Epithelial cell of prostate (primary cell): Measurements from ENCODE around the gene ADAMTS1.
A peak's percentile ranks its signal among the peaks of the same experiment; 100 is the strongest.

Experiments used
- DNase-seq: peaks from one replicate; pipeline ENCODE4 v3.0.0-alpha.2; 2011; ENCODE audit warnings: low read depth, low spot score
- H3K27ac ChIP-seq: fragments of 450-650 bp; 2 replicates; pipeline ENCODE4 v1.5.1; 2017; ENCODE audit warnings: mild to moderate bottlenecking

Gene ADAMTS1

DNA sequence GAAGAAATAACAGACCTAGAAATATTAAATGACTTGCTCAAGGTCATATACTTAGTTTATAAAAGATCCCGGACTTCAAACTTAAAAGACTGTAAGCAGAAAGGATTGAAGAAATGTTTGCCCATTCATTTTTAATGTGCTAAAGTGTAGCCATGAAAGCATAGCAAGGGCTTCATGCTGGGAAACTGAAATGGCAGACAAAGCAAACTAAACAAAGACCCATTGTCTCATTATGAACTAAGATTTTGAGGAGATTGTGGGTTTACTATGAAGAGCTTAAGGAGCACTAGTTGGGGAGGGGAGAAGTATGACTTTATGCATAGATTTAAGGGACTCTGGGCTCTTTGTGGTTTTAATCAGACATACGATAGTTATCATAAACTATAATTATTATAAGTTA lies 26.3 kb downstream of the ADAMTS1 start:
- no peak for DNase-seq
- H3K27ac ChIP-seq: no peak overlapping the region

DNA sequence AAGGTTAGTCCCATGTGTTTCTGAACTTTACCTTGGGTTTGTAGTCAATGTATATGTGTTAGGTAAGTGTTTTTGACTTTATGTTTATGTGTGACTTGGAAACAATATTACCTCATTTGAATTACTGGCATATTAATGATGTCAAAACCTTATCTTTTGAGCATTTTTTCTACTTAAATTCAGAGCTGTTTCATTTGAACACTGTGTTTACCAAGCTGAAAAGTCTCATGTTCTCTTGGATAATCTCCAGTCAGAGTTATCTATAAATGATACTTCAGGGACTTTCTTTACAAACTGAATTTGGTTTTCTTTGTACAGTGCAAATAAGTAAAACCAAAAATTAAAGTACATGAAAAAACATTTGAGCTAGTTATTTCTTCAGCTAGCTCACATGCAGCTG lies 30.0 kb downstream of the ADAMTS1 start:
- no peak for DNase-seq
- H3K27ac ChIP-seq: no peak overlapping the region

DNA sequence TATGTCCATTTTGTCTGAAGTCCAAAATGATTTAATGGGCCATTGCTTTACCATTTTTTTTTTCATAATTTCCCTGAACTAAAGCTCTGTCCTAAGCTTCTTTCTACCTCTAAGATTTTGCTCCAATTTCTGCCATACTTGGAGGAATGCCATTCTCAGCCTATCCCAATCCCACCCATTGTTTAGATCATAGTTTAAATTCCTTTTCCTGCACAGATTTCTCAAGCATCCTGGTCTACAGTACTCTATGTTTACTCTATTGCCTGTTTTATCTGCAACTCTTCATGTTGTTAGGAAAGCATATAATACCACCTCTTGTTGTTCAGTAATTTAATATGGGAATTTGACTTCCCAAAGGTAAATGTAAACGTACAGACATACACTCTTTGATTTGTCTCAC lies 30.8 kb downstream of the ADAMTS1 start:
- H3K27ac ChIP-seq: no peak overlapping the region
- no peak for DNase-seq

DNA sequence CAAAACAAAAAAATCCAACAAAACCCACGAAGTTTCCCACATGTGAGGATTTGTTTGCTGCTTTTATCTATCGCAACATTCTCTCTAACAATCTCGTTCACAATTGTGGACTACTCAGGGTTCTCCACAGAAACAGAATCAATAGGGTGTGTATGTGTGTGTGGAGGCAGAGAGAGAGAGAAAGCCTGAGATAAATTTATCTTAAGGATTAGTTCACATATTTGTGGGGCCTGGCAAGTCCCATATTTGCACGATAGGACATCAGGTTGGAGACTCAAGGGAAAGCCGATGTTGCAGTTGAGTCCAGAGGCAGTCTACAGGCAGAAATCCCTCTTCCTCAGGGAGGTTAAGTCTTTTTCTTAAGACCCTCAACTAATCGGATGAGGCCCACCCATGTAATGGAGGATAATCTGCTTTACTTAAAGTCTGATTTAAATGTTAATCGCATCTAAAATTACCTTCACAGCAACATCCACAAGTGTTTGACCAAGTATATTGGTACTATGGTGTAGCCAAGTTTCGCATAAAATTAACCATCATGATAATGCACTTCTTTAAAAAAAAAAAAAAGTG lies 31.7 kb downstream of the ADAMTS1 start:
- no peak overlapping the region for H3K27ac ChIP-seq
- DNase-seq: no peak

DNA sequence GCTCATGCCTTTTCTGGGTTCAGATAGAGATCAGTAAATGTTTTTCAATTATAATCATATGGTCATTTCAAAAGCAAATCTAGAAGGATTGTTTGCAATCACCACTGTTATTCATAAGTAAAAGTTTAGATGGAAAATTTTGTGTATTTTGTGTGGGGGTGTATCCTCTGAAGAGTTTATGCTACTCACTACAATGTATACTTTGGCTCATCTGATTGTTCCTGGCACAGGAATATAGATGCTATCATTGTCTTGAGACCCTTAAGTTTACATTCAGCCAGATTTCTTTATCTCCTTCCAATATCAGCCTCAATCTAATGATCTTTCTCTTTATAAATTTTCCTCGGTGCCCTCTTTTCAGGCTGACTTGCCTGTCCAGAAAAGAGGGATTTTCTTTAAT lies 33.0 kb downstream of the ADAMTS1 start:
- H3K27ac ChIP-seq: no peak overlapping the region
- no peak for DNase-seq

DNA sequence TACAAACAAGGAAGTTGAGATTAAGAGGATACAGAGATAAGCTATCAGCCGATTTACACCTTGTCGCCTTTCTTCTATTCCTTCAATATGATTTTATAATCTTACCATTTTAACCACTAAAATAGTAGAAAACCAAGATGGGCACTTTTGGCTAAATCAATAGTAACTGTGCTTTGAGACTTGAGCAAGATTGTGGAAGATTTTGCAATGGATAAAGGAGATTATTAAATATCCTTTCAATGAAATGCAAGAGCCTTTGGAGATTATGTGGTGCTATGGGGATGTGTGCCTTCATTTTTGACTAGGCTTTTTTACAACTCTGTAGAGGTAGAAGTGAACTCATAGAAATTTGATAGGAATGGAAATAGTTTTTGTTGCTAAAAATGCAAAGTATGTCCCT lies 33.7 kb downstream of the ADAMTS1 start:
- DNase-seq: no peak
- no peak overlapping the region for H3K27ac ChIP-seq

DNA sequence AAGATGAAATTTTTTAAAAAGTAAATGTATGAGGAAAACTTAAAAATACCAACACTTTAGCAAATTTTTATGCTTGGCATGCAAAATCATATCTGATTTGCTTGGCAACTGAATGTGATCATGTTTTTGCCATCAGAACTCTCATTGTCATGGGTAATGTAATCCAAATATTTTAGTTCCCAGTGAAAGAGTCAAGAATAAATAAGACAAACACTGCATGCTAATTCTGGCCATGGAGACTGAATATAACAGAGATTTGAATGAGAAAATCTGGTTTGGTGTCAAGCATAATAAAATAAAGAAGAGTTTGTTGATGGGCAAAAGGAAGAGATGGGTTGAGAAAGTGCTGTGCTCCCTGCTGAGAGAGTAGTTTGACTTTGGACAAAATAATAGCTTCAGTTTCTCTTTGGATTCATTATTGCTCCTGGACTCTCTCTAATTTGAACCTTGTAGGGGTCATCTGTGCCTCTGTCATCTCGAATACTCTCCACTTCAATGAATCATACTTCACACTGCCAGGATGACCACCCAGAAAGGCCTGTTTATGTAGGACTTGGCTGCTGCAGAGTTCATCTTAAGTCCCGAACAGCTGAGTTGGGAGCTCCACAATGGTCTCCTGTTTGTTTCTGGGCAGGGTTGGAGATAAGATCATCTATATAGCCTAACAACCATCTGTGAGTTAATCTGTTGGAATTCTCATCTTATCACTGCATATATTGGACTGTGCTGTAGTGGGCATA lies 34.4 kb downstream of the ADAMTS1 start:
- H3K27ac ChIP-seq: no peak overlapping the region
- DNase-seq: no peak

DNA sequence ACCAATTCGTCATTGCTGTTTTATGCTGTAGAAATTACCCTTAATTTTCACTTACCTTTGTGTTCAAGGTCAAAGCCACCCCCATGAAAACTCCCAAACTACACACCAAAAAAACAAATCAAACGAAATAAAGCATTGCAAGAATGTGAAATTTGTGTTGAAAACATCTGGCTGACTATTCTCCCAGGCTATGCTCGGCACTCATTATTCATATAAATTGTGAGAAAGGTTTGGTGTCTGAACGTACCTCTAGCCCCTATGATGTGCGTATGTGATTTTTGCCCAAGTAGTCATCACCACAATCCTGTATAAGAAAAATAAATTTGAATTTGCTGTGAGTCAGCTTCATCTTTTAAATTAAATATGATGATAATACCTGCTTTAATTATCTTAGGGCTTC lies 34.9 kb downstream of the ADAMTS1 start:
- no peak for DNase-seq
- H3K27ac ChIP-seq: peak overlapping the region; percentile 43

DNA sequence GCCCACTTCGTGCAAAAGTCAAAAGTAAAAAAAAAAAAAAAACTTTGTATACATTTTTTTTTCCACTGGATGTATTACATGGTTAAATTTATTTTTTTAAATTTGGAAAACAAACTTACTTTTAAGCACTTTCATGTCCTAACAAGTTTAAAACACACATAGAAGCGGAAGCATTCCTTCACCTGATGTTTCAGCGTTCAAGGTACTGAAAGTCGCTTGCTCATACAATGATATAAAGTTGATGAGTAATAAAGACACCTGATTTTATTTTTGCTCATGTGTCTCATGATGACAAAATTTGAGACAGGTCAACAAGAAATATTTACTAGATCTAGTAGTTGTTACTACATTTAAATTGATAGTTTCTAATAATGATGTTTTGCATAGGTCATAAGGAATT lies 35.5 kb downstream of the ADAMTS1 start:
- H3K27ac ChIP-seq: peak overlapping the region; percentile 43
- DNase-seq: peak; percentile 69

DNA sequence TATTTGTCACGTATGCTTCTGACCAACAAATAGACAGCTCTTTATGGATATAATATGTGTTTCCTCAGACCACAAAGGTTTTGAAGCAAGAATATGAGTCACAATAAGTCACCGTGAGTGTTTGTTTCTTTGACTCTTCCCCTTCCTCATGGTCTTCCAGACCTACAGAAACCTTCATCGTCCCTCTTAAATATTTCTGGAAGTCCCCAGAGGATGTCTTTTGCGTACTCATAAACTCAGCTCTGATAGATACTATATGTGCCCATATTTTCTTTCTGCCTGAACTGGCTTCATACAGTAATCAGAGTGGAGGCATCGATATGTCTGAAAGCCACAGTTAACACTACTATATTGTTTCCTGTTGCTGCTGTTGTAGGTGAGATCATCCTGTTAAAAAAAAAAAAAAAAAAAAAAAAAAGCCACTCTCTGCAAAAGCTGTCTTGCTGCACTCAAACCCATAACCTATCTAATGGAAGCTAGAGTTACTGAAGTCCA lies 38.4 kb downstream of the ADAMTS1 start:
- H3K27ac ChIP-seq: peak overlapping the region; percentile 55
- DNase-seq: peak; percentile 66

DNA sequence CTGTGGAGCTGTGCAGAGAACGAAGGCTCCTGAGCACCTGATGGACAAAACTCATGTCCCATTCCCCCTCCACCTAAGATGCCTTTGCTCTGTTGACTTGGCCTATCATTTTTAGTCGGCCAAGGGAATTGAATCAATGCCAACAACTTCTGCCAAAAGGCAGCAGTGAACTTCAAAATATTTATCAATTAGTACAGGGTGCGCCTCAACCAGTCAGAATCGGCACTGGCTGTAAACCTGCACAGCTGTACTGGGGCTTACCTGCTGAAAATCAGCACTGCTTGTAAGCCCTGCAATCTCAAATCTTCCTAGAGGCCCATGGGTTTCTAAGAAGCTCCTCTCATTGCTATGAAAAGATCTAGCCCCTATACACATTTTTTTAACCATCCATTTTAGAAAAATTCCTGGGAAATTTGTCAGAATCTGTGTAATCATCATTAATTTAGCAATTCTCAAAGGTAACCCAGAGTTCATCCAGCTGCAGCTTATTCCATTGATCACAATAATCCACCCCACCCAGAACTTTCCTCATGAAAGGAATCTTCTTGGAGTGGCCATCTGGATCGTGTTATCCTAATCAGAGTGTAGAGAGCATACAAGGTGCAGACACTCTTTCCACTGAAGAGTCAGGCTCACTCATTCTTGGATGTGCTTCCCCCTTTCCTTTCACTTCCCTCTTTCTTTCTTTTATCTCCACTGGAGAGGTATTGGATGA lies 40.2 kb downstream of the ADAMTS1 start:
- H3K27ac ChIP-seq: no peak overlapping the region
- no peak for DNase-seq

DNA sequence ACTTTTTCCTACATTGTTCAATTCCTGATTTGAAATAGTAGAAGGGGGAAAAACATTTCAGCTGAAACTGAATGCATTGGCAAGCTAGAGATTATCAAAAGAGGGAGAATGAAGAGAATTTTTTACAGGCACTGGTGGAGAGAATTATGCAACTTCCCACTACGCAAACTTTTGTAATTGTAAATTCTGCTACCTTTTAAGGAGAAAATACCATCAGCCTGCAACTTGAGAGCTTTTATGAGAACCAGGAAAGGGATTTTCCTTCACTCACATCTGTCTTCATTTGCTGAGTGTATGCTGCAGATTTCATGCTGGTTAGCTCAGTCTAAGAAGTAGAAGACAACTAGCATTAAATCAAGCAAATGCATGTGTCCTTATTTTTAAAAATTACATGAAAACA lies 43.7 kb downstream of the ADAMTS1 start:
- H3K27ac ChIP-seq: no peak overlapping the region
- DNase-seq: no peak

DNA sequence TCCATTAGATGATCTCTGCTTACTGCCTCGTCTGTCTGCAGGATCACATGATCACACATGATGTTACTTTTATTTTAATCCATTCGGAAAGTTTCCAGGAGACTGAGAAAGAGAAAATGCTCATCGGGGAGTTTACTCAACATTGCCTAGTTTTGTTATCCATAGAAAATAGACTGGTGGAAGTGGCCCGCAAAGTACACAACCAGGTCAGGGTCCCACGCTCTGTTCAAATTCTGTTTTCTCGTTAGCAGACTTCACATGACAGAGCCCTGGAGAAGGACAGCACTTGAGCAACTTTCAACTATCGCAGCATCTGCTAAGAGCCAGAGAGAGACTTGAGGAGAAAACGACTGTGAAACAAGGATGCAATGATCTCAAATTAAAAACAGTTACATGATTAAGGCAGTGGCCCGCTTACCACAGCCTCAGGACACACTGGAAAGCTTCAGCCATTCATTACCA lies 44.2 kb downstream of the ADAMTS1 start:
- H3K27ac ChIP-seq: no peak overlapping the region
- DNase-seq: no peak

DNA sequence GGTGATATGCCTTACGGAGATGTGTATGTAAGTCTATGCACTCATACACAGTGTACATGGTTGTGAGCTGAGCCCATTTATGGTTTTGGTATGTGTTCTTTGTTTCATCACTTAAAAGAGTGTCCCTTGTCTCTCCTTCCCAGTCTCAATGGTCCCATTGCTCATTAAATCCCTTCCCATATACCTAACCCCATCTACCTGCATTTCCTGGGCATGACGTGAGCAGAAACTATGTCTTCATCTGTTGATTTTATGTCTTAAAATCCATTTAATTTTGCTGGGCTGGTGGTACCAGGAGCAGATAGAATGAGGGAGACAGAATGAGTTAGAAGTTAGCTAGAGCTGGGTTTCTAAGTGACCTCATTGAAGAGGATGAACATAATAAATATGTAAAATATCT lies 44.8 kb downstream of the ADAMTS1 start:
- DNase-seq: no peak
- H3K27ac ChIP-seq: no peak overlapping the region

DNA sequence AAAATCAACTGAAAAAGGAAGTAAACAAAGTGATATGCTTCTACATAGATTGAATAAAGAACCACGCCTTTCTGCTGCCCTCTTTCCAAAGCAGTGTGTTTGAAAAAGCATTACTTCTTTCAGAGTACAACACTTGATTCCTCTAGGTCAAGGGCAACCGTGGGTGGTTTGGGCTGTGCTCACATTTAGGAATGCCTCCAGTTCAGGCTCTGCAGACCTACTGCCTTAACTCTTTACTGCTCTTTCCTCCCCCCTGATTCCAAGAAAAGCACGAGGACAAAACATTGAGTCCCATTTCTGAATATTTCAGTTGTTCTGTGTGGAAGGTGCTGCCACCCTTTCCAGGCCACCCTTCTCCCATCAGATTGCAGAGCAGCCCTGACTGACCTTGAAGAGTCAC lies 45.2 kb downstream of the ADAMTS1 start:
- no peak overlapping the region for H3K27ac ChIP-seq
- DNase-seq: no peak

DNA sequence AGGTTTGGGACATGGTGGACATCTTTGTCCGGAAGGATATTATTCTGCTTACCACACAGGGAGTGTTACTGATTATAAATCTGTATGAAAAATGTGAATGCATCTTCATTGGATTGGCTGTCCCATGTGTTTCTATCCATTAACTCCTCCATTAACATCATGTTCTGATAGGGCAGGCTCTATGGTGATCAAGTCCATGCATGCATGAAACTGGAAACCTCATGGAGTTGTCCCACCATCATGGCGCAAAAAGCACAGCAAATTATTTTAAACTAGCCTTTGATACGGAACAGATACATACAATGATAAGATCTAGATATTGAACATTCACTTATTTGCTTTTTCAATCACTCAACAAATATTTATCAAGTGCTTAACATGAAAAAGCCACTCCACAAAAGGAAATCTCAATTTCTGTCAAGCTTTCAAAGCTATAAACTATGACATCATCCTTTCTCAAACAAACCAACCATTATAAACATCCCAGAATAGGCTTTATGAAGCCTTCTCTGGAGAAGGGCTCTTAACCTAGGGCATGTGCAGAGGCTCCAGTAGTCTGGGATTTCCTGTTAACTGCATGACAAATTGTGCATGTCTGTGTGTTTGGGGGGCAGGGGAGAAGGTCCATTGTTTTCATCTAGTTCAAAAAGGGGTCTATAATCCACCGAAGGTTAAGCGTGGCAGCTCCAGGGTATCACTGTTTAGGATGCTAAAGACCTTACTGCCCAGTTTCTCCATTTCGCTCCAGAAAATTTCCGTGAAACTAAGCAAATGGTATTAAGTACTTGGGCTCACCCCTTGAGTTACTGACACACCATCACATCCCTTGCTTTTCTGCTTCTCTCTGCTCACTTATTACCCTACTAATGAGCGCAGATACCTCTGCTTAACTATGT lies 46.1 kb downstream of the ADAMTS1 start:
- DNase-seq: no peak
- H3K27ac ChIP-seq: no peak overlapping the region

DNA sequence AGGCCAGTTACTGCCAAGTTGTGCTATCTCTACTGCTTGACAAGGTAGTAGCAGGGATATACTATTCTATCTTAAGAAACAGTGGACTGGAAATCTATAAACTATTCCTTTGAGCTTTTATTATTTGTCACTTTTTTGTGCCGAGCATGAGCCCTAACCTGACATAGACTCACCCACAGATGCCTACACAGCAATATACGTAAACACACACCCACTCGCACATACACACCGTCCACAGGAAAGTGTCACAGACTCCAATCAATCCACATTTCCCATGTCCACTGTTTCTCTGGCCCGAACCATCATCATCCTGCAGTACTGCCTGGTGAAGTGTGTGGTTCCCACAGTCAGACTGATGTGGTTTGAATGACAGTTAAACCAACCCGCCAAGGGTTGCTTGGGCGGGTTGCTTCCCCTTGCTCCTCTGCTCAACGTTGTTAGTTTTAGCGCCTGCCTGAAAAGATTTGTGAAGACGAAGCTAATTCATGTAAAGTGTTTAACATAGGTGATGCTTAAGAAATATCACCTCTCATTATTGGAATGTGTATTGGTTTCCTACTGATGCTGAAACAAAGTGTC lies 47.2 kb downstream of the ADAMTS1 start:
- DNase-seq: no peak

DNA sequence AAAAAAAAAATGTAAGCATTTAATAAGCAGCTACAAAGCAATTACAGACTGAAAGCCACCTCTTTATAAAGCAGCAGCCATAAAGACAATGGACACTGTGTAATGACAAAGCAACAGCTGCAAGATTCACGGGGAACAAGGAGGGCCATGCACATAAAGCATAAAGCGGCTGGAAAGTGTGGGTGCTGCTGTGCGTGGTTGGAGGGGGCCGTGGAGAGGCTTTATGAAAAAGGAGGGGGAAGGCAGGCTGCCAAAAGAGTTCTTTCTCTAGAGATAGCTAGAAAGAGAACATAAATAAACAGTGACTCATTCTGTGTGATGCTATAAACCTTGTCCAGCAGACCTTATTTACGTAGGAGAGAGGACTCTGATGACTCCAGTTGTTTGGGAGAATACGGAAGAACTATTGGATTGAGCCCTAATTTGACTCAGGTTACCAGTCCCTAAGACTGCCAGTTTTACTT lies 49.3 kb downstream of the ADAMTS1 start:
- no peak overlapping the region for H3K27ac ChIP-seq
- no peak for DNase-seq

More for the DNA sequence above, 47.2 kb downstream of the ADAMTS1 start:
- no peak overlapping the region for H3K27ac ChIP-seq

DNA sequence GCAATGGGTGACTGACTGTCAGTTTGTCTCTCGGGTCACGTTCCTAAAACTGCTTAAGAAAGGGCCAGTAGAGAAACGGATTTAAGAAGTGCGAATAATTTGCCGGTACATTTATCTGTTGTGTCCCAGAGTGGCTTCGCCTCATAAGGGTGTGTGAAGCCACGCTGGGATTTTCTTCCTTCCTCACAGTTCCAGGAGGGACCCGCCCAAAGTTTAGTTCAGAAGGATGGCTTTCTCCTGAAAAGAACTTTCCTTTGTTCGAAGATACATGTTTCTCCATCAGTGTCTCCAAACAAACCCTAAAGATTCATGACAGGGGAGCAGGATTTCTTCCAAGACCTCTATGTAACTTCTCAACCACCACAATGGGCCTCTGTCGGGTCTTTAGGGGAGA lies 49.8 kb downstream of the ADAMTS1 start:
- no peak for DNase-seq
- no peak overlapping the region for H3K27ac ChIP-seq
